Stimulated activated CD8-positive, alpha-beta memory T cell treated with anti-CD3 and anti-CD28 coated beads, Interleukin-12 subunit alpha, Interleukin-12 subunit beta, amount 100 ng/mL, for 24 hours (primary cell): ENCODE measurements around the gene GPR31.

Experiments
- DNase-seq: peaks from one replicate; pipeline ENCODE4 v3.0.0-alpha.2; 2020; ENCODE audit errors: extremely low read depth

The GPR31 gene

GRCh38 chr6:167139761-167140160, 18.0 kb downstream of the GPR31 start:
- no peak for DNase-seq

GRCh38 chr6:167137881-167138280, 19.9 kb downstream of the GPR31 start:
- no peak for DNase-seq

- DNase-seq: no peak
Measured at GRCh38 chr6:167137081-167137480, 20.7 kb downstream of the GPR31 start.

- DNase-seq: no peak
Measured at GRCh38 chr6:167136376-167136775, 21.4 kb downstream of the GPR31 start.

- no peak for DNase-seq
Measured at GRCh38 chr6:167134448-167135328, 23.1 kb downstream of the GPR31 start.

GRCh38 chr6:167130712-167131684, 26.8 kb downstream of the GPR31 start:
- DNase-seq: no peak

GRCh38 chr6:167130008-167130677, 27.6 kb downstream of the GPR31 start:
- DNase-seq: no peak

GRCh38 chr6:167129562-167129961, 28.2 kb downstream of the GPR31 start:
- no peak for DNase-seq

- DNase-seq: no peak
Measured at GRCh38 chr6:167129159-167129558, 28.6 kb downstream of the GPR31 start.

- no peak for DNase-seq
Measured at GRCh38 chr6:167127785-167128531, 29.8 kb downstream of the GPR31 start.

GRCh38 chr6:167125855-167126349, 31.9 kb downstream of the GPR31 start:
- DNase-seq: no peak

- no peak for DNase-seq
Measured at GRCh38 chr6:167125410-167125809, 32.4 kb downstream of the GPR31 start.

- no peak for DNase-seq
Measured at GRCh38 chr6:167124753-167125152, 33.0 kb downstream of the GPR31 start.

- DNase-seq: no peak
Measured at GRCh38 chr6:167122827-167123657, 34.7 kb downstream of the GPR31 start, which contains the start of gene CCR6. TSS of gene CCR6 (plus strand) at chr6:167123096. CDS start at chr6:167136135, 13,039 bp downstream.

- no peak for DNase-seq
Measured at GRCh38 chr6:167122041-167122826, 35.5 kb downstream of the GPR31 start.

- DNase-seq: no peak
Measured at GRCh38 chr6:167121335-167121841, 36.4 kb downstream of the GPR31 start.

- no peak for DNase-seq
Measured at GRCh38 chr6:167120583-167120903, 37.2 kb downstream of the GPR31 start.

GRCh38 chr6:167119670-167120582, 37.9 kb downstream of the GPR31 start:
- DNase-seq: no peak
